ENCODE results near the gene CTNNA1. TPM values are rescaled to one million over a fixed set of nuclear protein-coding genes. Genes with fewer than 3 reads are reported as not detected.

Gene CTNNA1
- polyA plus RNA-seq, 1 donor (not counting 4 experiments of a cell fraction or from before 2014, with no cell fraction given), result 119 TPM

GRCh38 chr5:138778234-138778633, 25.0 kb downstream of the CTNNA1 start:
- H3K36me3 ChIP-seq (ENCODE audit: control insufficient read depth in 2 of 2, extremely low read depth in 1 of 2, insufficient read depth in 2 of 2, low read length in 2 of 2), result peaks cover 7 to 12% of the 10 kb centered on the region in 2 experiments
- H3K4me3 ChIP-seq (ENCODE audit: control insufficient read depth in 2 of 3, extremely low read depth in 1 of 3, insufficient read depth in 2 of 3, low read depth in 1 of 3, low read length in 3 of 3), result no peak overlapping the region
- H3K9me3 ChIP-seq (ENCODE audit: control insufficient read depth, low read depth, low read length), result no peaks in the 10 kb centered on the region
- no peak overlapping the region for H3K27ac ChIP-seq (ENCODE audit: control insufficient read depth, insufficient read depth, low read length)
- no peaks in the 10 kb centered on the region for H3K9me1 ChIP-seq (ENCODE audit: control insufficient read depth, extremely low read depth, insufficient read depth, low read length)
- H3K4me2 ChIP-seq (ENCODE audit: control insufficient read depth, extremely low read depth, insufficient read depth, low read depth, low read length), result no peak overlapping the region
- H3K4me1 ChIP-seq (ENCODE audit: control insufficient read depth, extremely low read depth, insufficient read depth, low read length), result no peaks in the 10 kb centered on the region
- peaks cover 74% of the 10 kb centered on the region for H3K79me2 ChIP-seq (ENCODE audit: control insufficient read depth, insufficient read depth, low read length)
- DNase-seq (ENCODE audit: low read depth, low spot score) (no peak), FAIRE-seq (no peak)
- TF ChIP-seq CTCF (optimal IDR thresholded peaks at IDR 0.05 in 1 of 3, IDR thresholded peaks at IDR 0.05 in 1 of 3, conservative IDR thresholded peaks at IDR 0.05 in 1 of 3; ENCODE audit: extremely low read depth in 1 of 3, insufficient read depth in 2 of 3, low read length in 3 of 3), result no peak
- dilution Hi-C loops (cut with MboI; ENCODE audit: extremely low pct_ligation_motif_present, low sequenced_read_pairs), result no loop called here
- no peak overlapping the region for H3K9ac ChIP-seq (ENCODE audit: control insufficient read depth, extremely low read depth, insufficient read depth, low read length)
- H4K20me1 ChIP-seq (ENCODE audit: control insufficient read depth, extremely low read depth, insufficient read depth, low read length), result peaks cover 4% of the 10 kb centered on the region
- H2AFZ ChIP-seq (ENCODE audit: control insufficient read depth, low read length), result no peak overlapping the region
- no peaks in the 10 kb centered on the region for H3K27me3 ChIP-seq (ENCODE audit: control insufficient read depth, extremely low read depth, insufficient read depth, low read length)

GRCh38 chr5:138783976-138784375, 30.8 kb downstream of the CTNNA1 start:
- Histone ChIP-seq H3K27me3 (ENCODE audit: control insufficient read depth, extremely low read depth, insufficient read depth, low read length) (no peaks in the 10 kb centered on the region), H3K4me1 (ENCODE audit: control insufficient read depth, extremely low read depth, insufficient read depth, low read length) (no peaks in the 10 kb centered on the region), H3K4me2 (ENCODE audit: control insufficient read depth, extremely low read depth, insufficient read depth, low read depth, low read length) (no peak overlapping the region), H3K4me3 (ENCODE audit: control insufficient read depth in 2 of 3, extremely low read depth in 1 of 3, insufficient read depth in 2 of 3, low read depth in 1 of 3, low read length in 3 of 3) (no peak overlapping the region), H4K20me1 (ENCODE audit: control insufficient read depth, extremely low read depth, insufficient read depth, low read length) (peaks cover 4% of the 10 kb centered on the region), H3K79me2 (ENCODE audit: control insufficient read depth, insufficient read depth, low read length) (peaks cover 69% of the 10 kb centered on the region), H3K9me3 (ENCODE audit: control insufficient read depth, low read depth, low read length) (no peaks in the 10 kb centered on the region), H3K9ac (ENCODE audit: control insufficient read depth, extremely low read depth, insufficient read depth, low read length) (no peak overlapping the region), H3K36me3 (ENCODE audit: control insufficient read depth in 2 of 2, extremely low read depth in 1 of 2, insufficient read depth in 2 of 2, low read length in 2 of 2) (peaks cover 2 to 17% of the 10 kb centered on the region in 2 experiments), H3K27ac (ENCODE audit: control insufficient read depth, insufficient read depth, low read length) (no peak overlapping the region), H2AFZ (ENCODE audit: control insufficient read depth, low read length) (no peak overlapping the region), H3K9me1 (ENCODE audit: control insufficient read depth, extremely low read depth, insufficient read depth, low read length) (no peaks in the 10 kb centered on the region)
- FAIRE-seq (no peak), DNase-seq (ENCODE audit: low read depth, low spot score) (no peak)
- TF ChIP-seq EZH2 (IDR thresholded peaks at IDR 0.05; ENCODE audit: low read length) (no peak), CTCF (optimal IDR thresholded peaks at IDR 0.05 in 1 of 3, IDR thresholded peaks at IDR 0.05 in 1 of 3, conservative IDR thresholded peaks at IDR 0.05 in 1 of 3; ENCODE audit: extremely low read depth in 1 of 3, insufficient read depth in 2 of 3, low read length in 3 of 3) (no peak)
- dilution Hi-C loops (cut with MboI; ENCODE audit: extremely low pct_ligation_motif_present, low sequenced_read_pairs), result no loop called here

All from keratinocyte (primary cell).